Measurements from ENCODE around the gene CFAP47.

Gene CFAP47

GRCh38 chrX:36348509-36348908 is 429.0 kb downstream of the CFAP47 start:
- TF ChIP-seq CTCF (IDR thresholded peaks at IDR 0.05; ENCODE audit: low read length, missing control alignments) = no peak

GRCh38 chrX:36357855-36358254 is 438.3 kb downstream of the CFAP47 start:
- TF ChIP-seq CTCF (IDR thresholded peaks at IDR 0.05; ENCODE audit: low read length, missing control alignments) = no peak
- H3K4me3 ChIP-seq (replicated peaks; ENCODE audit: low read depth, low read length) = no peak overlapping the region
- DNase-seq (ENCODE audit: low read depth) = no peak

More at GRCh38 chrX:36348509-36348908, 429.0 kb downstream of the CFAP47 start:
- no peak overlapping the region for H3K4me3 ChIP-seq (replicated peaks; ENCODE audit: low read depth, low read length)
- DNase-seq (ENCODE audit: low read depth) = no peak

GRCh38 chrX:36364262-36364661 is 444.7 kb downstream of the CFAP47 start:
- no peak for DNase-seq (ENCODE audit: low read depth)
- no peak overlapping the region for H3K4me3 ChIP-seq (replicated peaks; ENCODE audit: low read depth, low read length)
- no peak for TF ChIP-seq CTCF (IDR thresholded peaks at IDR 0.05; ENCODE audit: low read length, missing control alignments)

GRCh38 chrX:36383495-36383894 is 464.0 kb downstream of the CFAP47 start:
- DNase-seq (ENCODE audit: low read depth) = no peak
- TF ChIP-seq CTCF (IDR thresholded peaks at IDR 0.05; ENCODE audit: low read length, missing control alignments) = no peak
- no peak overlapping the region for H3K4me3 ChIP-seq (replicated peaks; ENCODE audit: low read depth, low read length)

GRCh38 chrX:36388901-36389300 is 469.4 kb downstream of the CFAP47 start:
- TF ChIP-seq CTCF (IDR thresholded peaks at IDR 0.05; ENCODE audit: low read length, missing control alignments) = no peak
- no peak overlapping the region for H3K4me3 ChIP-seq (replicated peaks; ENCODE audit: low read depth, low read length)
- peak; percentile 3 for DNase-seq (ENCODE audit: low read depth)

- no peak overlapping the region for H3K4me3 ChIP-seq (replicated peaks; ENCODE audit: low read depth, low read length)
- DNase-seq (ENCODE audit: low read depth) = no peak
- no peak for TF ChIP-seq CTCF (IDR thresholded peaks at IDR 0.05; ENCODE audit: low read length, missing control alignments)
These were observed 482.2 kb downstream of the CFAP47 start for GRCh38 chrX:36401774-36402173.

- H3K4me3 ChIP-seq (replicated peaks; ENCODE audit: low read depth, low read length) = no peak overlapping the region
- DNase-seq (ENCODE audit: low read depth) = no peak
- no peak for TF ChIP-seq CTCF (IDR thresholded peaks at IDR 0.05; ENCODE audit: low read length, missing control alignments)
These were observed 488.3 kb downstream of the CFAP47 start for GRCh38 chrX:36407836-36408235.

Measured in fibroblast of pulmonary artery (primary cell).